Measurements from ENCODE around the gene ATP2C2.

- TF ChIP-seq CTCF (IDR thresholded peaks at IDR 0.05; ENCODE audit: insufficient read depth, low read length, poor library complexity, severe bottlenecking) (no peak), EZH2phosphoT487 (conservative IDR thresholded peaks at IDR 0.05; ENCODE audit: low read length) (no peak)
Observed at GRCh38 chr16:84407588-84408313, 39.4 kb downstream of the ATP2C2 start.

Measured in SU-DHL-6 (cell line).